Lower lobe of right lung (tissue), 2 donors: ENCODE measurements around the gene AP1M1. TPM values are rescaled to one million over a fixed set of nuclear protein-coding genes. Genes with fewer than 3 reads are reported as not detected.

Experiments
- ATAC-seq, 2 donors: fragments of 200-7000 bp; cut with Tn5 transposase; one replicate each; pipeline ENCODE4 v1.9.1; 2020 to 2022; ENCODE audit warnings: mild to moderate bottlenecking in 2 of 2, moderate library complexity in 2 of 2
- DNase-seq: peaks from one replicate; pipeline ENCODE4 v3.0.0-alpha.2; 2020
- H3K27ac ChIP-seq: fragments of 200-600 bp; one replicate; pipeline ENCODE4 v1.8.0; 2022
- H3K27me3 ChIP-seq: fragments of 200-600 bp; one replicate; pipeline ENCODE4 v1.8.0; 2022; ENCODE audit warnings: low read depth
- H3K36me3 ChIP-seq: fragments of 200-600 bp; one replicate; pipeline ENCODE4 v1.8.0; 2022; ENCODE audit warnings: mild to moderate bottlenecking
- H3K4me1 ChIP-seq: fragments of 200-600 bp; one replicate; pipeline ENCODE4 v1.8.0; 2022
- H3K4me3 ChIP-seq: fragments of 200-600 bp; one replicate; pipeline ENCODE4 v1.8.0; 2022; ENCODE audit warnings: mild to moderate bottlenecking
- H3K9me3 ChIP-seq: fragments of 200-600 bp; one replicate; pipeline ENCODE4 v1.8.0; 2022
- intact Hi-C: fragments of 100-400 bp; cut with DNase I; formaldehyde crosslinking; loops from one replicate; pipeline ENCODE4 v1.11.0; 2022
- total RNA-seq: library from RNA; stranded (reverse); fragmentation: NEBNext Ultra II Directional; extraction: Animal tissue kit (Norgen Biotek cat#: 25700); gene quantifications from one replicate; pipeline ENCODE4 v1.2.1, GENCODE V29; 2021
- TF ChIP-seq, protein P1 (sequence below): fragments of 200-600 bp; IDR thresholded peaks from one replicate; pipeline ENCODE4 v1.8.0; 2022; ENCODE audit warnings: antibody characterized with exemption, mild to moderate bottlenecking
- donor health status: DM: no; HTN: yes; CAD: no; lungs with severe emphysema.

Gene AP1M1
- total RNA-seq, 1 donor from 2014 or later, result 66.0 TPM

GRCh38 chr19:16285769-16286498 is 88.2 kb downstream of the AP1M1 start:
- ATAC-seq (peak; percentile 19 to 25), DNase-seq (peak; percentile 53)
- Histone ChIP-seq H3K27me3 (no peaks in the 10 kb centered on the region), H3K4me1 (peaks cover 56% of the 10 kb centered on the region), H3K27ac (peak overlapping the region; percentile 86), H3K36me3 (no peaks in the 10 kb centered on the region), H3K4me3 (peak overlapping the region; percentile 7), H3K9me3 (no peaks in the 10 kb centered on the region)
- TF ChIP-seq, protein P1, sequence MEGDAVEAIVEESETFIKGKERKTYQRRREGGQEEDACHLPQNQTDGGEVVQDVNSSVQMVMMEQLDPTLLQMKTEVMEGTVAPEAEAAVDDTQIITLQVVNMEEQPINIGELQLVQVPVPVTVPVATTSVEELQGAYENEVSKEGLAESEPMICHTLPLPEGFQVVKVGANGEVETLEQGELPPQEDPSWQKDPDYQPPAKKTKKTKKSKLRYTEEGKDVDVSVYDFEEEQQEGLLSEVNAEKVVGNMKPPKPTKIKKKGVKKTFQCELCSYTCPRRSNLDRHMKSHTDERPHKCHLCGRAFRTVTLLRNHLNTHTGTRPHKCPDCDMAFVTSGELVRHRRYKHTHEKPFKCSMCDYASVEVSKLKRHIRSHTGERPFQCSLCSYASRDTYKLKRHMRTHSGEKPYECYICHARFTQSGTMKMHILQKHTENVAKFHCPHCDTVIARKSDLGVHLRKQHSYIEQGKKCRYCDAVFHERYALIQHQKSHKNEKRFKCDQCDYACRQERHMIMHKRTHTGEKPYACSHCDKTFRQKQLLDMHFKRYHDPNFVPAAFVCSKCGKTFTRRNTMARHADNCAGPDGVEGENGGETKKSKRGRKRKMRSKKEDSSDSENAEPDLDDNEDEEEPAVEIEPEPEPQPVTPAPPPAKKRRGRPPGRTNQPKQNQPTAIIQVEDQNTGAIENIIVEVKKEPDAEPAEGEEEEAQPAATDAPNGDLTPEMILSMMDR, result no peak
- intact Hi-C loops, result no loop called here

DNA sequence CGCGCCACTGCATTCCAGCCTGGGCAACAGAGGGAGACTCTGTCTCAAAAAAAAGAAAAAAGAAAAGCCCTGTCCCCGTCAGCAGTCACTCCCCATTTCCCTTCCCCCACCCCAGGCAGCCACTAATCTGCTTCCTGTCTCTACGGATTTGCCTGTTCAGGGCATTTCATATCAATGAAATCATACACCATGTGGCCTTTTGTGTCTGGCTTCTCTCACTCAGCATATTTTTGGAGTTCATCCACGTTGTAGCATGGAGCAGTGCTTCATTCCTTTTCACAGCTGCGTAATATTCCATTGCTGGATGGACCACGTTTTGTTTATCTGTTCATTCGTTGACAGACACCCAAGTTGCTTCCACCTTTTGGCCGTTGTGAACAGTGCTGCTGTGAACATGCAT is 90.8 kb downstream of the AP1M1 start:
- no peaks in the 10 kb centered on the region for H3K36me3 ChIP-seq
- TF ChIP-seq, protein P1, result no peak
- DNase-seq (no peak), ATAC-seq (no peak)
- H3K27me3 ChIP-seq, result no peaks in the 10 kb centered on the region
- peaks cover 47% of the 10 kb centered on the region for H3K4me1 ChIP-seq
- no peaks in the 10 kb centered on the region for H3K9me3 ChIP-seq
- intact Hi-C loops, result no loop called here
- no peak overlapping the region for H3K27ac ChIP-seq
- no peak overlapping the region for H3K4me3 ChIP-seq

DNA sequence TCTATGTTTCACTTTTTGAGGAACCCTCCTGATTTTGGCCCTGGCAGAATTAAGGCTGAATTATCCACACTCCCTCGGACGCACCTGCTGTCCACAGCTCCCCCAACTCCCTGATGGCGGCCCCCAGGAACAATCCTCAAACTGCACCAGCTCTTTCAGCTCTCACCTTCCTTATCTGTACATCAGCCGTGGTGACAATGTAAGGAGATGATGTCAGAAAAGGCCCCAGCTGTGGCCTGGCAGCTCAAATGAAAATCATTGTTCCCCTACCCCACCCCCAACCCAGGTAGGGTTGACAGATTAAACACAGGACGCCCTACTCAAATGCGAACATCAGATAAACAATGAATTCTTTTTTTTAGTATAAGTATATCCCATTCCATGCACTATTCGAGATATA is 91.9 kb downstream of the AP1M1 start:
- H3K27me3 ChIP-seq, result no peaks in the 10 kb centered on the region
- H3K27ac ChIP-seq, result no peak overlapping the region
- ATAC-seq (no peak), DNase-seq (no peak)
- no peak overlapping the region for H3K4me3 ChIP-seq
- H3K4me1 ChIP-seq, result peaks cover 43% of the 10 kb centered on the region
- intact Hi-C loops, result no loop called here
- TF ChIP-seq, protein P1, result no peak
- no peaks in the 10 kb centered on the region for H3K36me3 ChIP-seq
- no peaks in the 10 kb centered on the region for H3K9me3 ChIP-seq

DNA sequence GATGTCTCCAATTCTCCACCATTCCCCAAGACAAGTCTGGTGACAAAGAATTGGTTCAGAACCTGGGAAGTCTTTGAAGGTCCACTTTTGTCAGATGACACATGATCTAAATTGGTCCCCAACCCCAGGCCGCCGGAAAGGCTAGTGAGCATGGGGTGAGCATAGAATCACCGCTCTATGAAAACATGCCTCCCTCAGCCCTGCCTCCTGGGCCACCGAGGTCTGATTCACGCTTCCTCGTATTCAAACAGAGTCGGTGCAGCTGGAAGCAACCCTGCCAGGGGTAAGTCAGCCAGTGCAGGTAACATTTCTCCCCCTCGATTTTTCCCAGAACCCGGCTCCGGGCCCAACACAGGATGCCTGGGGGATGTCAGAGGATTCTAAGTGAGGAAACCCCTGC is 93.0 kb downstream of the AP1M1 start:
- intact Hi-C loops, result no loop called here
- ATAC-seq, result no peak
- H3K4me1 ChIP-seq, result peaks cover 34% of the 10 kb centered on the region

DNA sequence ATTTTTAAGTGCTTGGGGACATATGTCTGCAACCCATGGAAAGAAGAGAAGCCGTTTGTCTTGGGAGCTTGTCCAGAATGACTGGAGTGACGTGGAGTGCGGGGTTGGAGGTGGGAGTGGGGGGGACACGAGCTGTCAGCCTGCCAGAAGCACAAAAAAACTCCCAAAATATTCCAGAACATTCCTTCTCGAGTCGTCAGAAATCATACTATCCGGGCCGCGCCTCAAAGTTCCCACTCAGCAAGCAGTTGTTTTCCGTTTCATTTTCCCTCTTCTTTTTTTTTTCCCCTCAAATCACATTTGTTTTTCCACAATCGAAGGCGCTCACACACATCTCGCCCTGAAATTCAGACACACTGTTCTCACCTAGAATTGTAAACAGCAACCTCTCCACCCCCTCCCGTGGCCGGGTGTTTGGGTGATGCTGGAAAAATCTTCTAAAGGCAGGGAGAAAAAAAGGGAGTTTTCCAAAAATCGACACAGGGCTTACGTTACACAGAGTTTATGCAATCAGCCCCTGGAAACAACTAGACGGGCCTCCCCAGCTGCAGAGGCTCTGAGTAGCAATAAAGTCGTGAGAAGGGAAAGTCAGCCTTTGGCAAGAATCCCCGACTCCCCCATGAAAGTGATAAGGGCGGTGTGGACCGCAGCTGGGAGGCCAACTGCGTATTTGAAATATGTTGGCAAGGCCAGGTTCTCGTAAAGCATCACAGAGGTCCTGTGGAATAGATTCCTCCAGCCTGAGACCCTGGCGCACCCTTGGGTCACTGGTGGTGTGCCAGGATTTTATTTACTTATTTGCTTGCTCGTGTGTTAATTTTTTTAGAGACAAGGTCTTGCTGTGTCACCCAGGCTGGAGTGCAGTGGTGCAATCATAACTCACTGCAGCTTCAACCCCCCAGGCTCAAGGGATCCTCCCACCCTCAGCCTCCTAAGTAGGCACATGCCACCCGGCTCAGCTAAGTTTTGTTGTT is 95.7 kb downstream of the AP1M1 start:
- Histone ChIP-seq H3K4me3 (peak overlapping the region; percentile 27), H3K36me3 (no peaks in the 10 kb centered on the region), H3K4me1 (peaks cover 20% of the 10 kb centered on the region), H3K9me3 (no peaks in the 10 kb centered on the region), H3K27ac (peak overlapping the region; percentile 88), H3K27me3 (no peaks in the 10 kb centered on the region)
- intact Hi-C loops, result no loop called here
- TF ChIP-seq, protein P1, result no peak
- ATAC-seq, result peak; percentile 77 to 78
- DNase-seq, result no peak

More for the DNA sequence above, 93.0 kb downstream of the AP1M1 start:
- Histone ChIP-seq H3K36me3 (no peaks in the 10 kb centered on the region), H3K27me3 (no peaks in the 10 kb centered on the region), H3K27ac (peak overlapping the region; percentile 6), H3K4me3 (no peak overlapping the region), H3K9me3 (no peaks in the 10 kb centered on the region)
- DNase-seq, result no peak
- TF ChIP-seq, protein P1, result no peak
